ENCODE data around the gene ENOPH1. TPM values are rescaled to one million over a fixed set of nuclear protein-coding genes. Genes with fewer than 3 reads are reported as not detected.

Gene ENOPH1
- total and polyA plus RNA-seq, 2 of the 13 experiments (the other 11 are each of a cell fraction or from before 2014, with no cell fraction given): 15.5 to 64.3 TPM

- TF ChIP-seq, protein P1, sequence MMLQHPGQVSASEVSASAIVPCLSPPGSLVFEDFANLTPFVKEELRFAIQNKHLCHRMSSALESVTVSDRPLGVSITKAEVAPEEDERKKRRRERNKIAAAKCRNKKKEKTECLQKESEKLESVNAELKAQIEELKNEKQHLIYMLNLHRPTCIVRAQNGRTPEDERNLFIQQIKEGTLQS (CRISPR knock-in tag; IDR thresholded peaks at IDR 0.05): 0 out of 2 replicates have a peak, but pooled peaks have one; percentile 18
- TF ChIP-seq ZNF296 (CRISPR knock-in tag; conservative IDR thresholded peaks at IDR 0.05) (no peak), ZNF780A (CRISPR knock-in tag; IDR thresholded peaks at IDR 0.05) (peak; percentile 80), ARNT2 (CRISPR knock-in tag; IDR thresholded peaks at IDR 0.05; ENCODE audit: low read depth) (peak; percentile 97), ZNF691 (CRISPR knock-in tag; IDR thresholded peaks at IDR 0.05; ENCODE audit: borderline replicate concordance, low read depth) (peak; percentile 22; the same call in 1 of the 2 replicates), HNRNPL (IDR thresholded peaks at IDR 0.05; ENCODE audit: low read depth, low read length) (0 out of 2 replicates have a peak, but pooled peaks have one; percentile 13), ZNF576 (CRISPR knock-in tag; IDR thresholded peaks at IDR 0.05) (no peak), RXRB (CRISPR knock-in tag; IDR thresholded peaks at IDR 0.05; ENCODE audit: borderline replicate concordance) (peak; percentile 72), SNAI1 (CRISPR knock-in tag; IDR thresholded peaks at IDR 0.05; ENCODE audit: borderline replicate concordance) (no peak; the same call in 1 of the 2 replicates), ATF7 (IDR thresholded peaks at IDR 0.05) (no peak), ATF7 (CRISPR knock-in tag; IDR thresholded peaks at IDR 0.05) (no peak), HIVEP1 (CRISPR knock-in tag; IDR thresholded peaks at IDR 0.05) (0 out of 2 replicates have a peak, but pooled peaks have one; percentile 45), HNRNPH1 (optimal IDR thresholded peaks at IDR 0.05; ENCODE audit: low read depth, low read length) (no peak), ZNF234 (CRISPR knock-in tag; conservative IDR thresholded peaks at IDR 0.05) (no peak; the same call in 1 of the 2 replicates), ZBTB3 (CRISPR knock-in tag; IDR thresholded peaks at IDR 0.05; ENCODE audit: borderline replicate concordance, low read depth) (no peak), ZBTB46 (CRISPR knock-in tag; IDR thresholded peaks at IDR 0.05; ENCODE audit: borderline replicate concordance) (peak; percentile 79; the same call in 1 of the 2 replicates), ZNF317 (CRISPR knock-in tag; IDR thresholded peaks at IDR 0.05) (peak; percentile 82; the same call in 1 of the 2 replicates), ZNF781 (CRISPR knock-in tag; IDR thresholded peaks at IDR 0.05; ENCODE audit: borderline replicate concordance, not compliant biosample characterization) (peak; percentile 87), MIER2 (CRISPR knock-in tag; IDR thresholded peaks at IDR 0.05) (peak; percentile 54; the same call in 1 of the 2 replicates), ZNF619 (CRISPR knock-in tag; IDR thresholded peaks at IDR 0.05) (no peak; the same call in 1 of the 2 replicates), RELA (CRISPR knock-in tag; IDR thresholded peaks at IDR 0.05) (peak; percentile 41; the same call in 1 of the 2 replicates), GLMP (CRISPR knock-in tag; IDR thresholded peaks at IDR 0.05; ENCODE audit: borderline replicate concordance) (0 out of 2 replicates have a peak, but pooled peaks have one; percentile 37), HOXD1 (CRISPR knock-in tag; IDR thresholded peaks at IDR 0.05) (peak; percentile 85; the same call in 1 of the 2 replicates)
- TF ChIP-seq, protein P2, sequence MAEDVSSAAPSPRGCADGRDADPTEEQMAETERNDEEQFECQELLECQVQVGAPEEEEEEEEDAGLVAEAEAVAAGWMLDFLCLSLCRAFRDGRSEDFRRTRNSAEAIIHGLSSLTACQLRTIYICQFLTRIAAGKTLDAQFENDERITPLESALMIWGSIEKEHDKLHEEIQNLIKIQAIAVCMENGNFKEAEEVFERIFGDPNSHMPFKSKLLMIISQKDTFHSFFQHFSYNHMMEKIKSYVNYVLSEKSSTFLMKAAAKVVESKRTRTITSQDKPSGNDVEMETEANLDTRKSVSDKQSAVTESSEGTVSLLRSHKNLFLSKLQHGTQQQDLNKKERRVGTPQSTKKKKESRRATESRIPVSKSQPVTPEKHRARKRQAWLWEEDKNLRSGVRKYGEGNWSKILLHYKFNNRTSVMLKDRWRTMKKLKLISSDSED (CRISPR knock-in tag; IDR thresholded peaks at IDR 0.05): no peak
Observed at GRCh38 chr4:82430193-82430963, at the start of gene ENOPH1, which contains the start of gene HNRNPDL (continued).
